Esophagus muscularis mucosa (tissue), 4 donors: ENCODE data around the gene RBM28. TPM values are rescaled to one million over a fixed set of nuclear protein-coding genes. Genes with fewer than 3 reads are reported as not detected.

Source experiments
- DNase-seq: peaks from one replicate; pipeline ENCODE4 v3.0.0-alpha.2; 2017; ENCODE audit errors: extremely low spot score
- H3K27ac ChIP-seq, 4 donors: fragments of 200-600 bp; sonication (generic); replicated peaks in 1 of 4; 1 replicate in 3 of 4; 2 replicates in 1 of 4; pipeline ENCODE4 v1.5.1; 2016 to 2019; ENCODE audit warnings: mild to moderate bottlenecking in 1 of 4
- H3K27me3 ChIP-seq, 4 donors: fragments of 200-600 bp; sonication (generic); one replicate each; pipeline versions ENCODE4 v1.5.1 to v1.6.0; 2016 to 2019
- H3K36me3 ChIP-seq, 4 donors: fragments of 200-600 bp; sonication (generic); one replicate each; pipeline ENCODE4 v1.5.1; 2016 to 2019
- H3K4me1 ChIP-seq, 4 donors: fragments of 200-600 bp; sonication (generic); one replicate each; pipeline ENCODE4 v1.5.1; 2016 to 2019
- H3K4me3 ChIP-seq, 4 donors: fragments of 200-600 bp; sonication (generic); 1 replicate in 2 of 4; 2 replicates in 2 of 4; pipeline ENCODE4 v1.5.1; 2016 to 2019; ENCODE audit warnings: mild to moderate bottlenecking in 4 of 4, moderate library complexity in 1 of 4
- H3K9me3 ChIP-seq, 4 donors: fragments of 200-600 bp; sonication (generic); 1 replicate in 3 of 4; 2 replicates in 1 of 4; pipeline ENCODE4 v1.5.1; 2016 to 2019
- EP300 ChIP-seq: sonication (generic); formaldehyde crosslinking; IDR thresholded peaks from one replicate; pipeline ENCODE4 v1.6.1; 2017; ENCODE audit warnings: antibody characterized with exemption
- POLR2A ChIP-seq: fragments of 450-650 bp; IDR thresholded peaks from one replicate; pipeline ENCODE4 v1.6.1; 2017; ENCODE audit warnings: antibody characterized with exemption, moderate library complexity, mild to moderate bottlenecking, low read depth
- POLR2AphosphoS5 ChIP-seq, 2 donors: sonication (generic); formaldehyde crosslinking; IDR thresholded peaks; one replicate each; pipeline ENCODE4 v1.6.1; 2017; ENCODE audit warnings: antibody characterized with exemption in 2 of 2
- WGBS: methylation state at CpG from one replicate; pipeline ENCODE4 v1.1.5; 2018; 5-methylcytosine and 5-hydroxymethylcytosine counted together
- intact Hi-C: fragments of 100-400 bp; cut with DNase I; formaldehyde crosslinking; loops from one replicate; pipeline ENCODE4 v1.15.1; 2023
- total RNA-seq, 4 donors: library from RNA; depleted of rRNA; stranded (reverse); fragments of >200 nt; gene quantifications; one replicate each; pipeline versions ENCODE4 v1.1.0 to v1.2.1, GENCODE V29; 2016
- TF ChIP-seq, protein P1 (sequence below), 3 experiments: fragments of 200-600 bp in 2 of 3; fragments of 450-650 bp in 1 of 3; sonication (generic) in 2 of 3; IDR thresholded peaks; one replicate each; pipeline ENCODE4 v1.5.1; 2017 to 2019; ENCODE audit warnings: antibody characterized with exemption in 3 of 3, mild to moderate bottlenecking in 2 of 3, moderate library complexity in 1 of 3

The RBM28 gene, protein sequence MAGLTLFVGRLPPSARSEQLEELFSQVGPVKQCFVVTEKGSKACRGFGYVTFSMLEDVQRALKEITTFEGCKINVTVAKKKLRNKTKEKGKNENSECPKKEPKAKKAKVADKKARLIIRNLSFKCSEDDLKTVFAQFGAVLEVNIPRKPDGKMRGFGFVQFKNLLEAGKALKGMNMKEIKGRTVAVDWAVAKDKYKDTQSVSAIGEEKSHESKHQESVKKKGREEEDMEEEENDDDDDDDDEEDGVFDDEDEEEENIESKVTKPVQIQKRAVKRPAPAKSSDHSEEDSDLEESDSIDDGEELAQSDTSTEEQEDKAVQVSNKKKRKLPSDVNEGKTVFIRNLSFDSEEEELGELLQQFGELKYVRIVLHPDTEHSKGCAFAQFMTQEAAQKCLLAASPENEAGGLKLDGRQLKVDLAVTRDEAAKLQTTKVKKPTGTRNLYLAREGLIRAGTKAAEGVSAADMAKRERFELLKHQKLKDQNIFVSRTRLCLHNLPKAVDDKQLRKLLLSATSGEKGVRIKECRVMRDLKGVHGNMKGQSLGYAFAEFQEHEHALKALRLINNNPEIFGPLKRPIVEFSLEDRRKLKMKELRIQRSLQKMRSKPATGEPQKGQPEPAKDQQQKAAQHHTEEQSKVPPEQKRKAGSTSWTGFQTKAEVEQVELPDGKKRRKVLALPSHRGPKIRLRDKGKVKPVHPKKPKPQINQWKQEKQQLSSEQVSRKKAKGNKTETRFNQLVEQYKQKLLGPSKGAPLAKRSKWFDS
- 10 to 100 TPM; 13.3 to 16.6 (median 15.0) TPM for total RNA-seq

DNA sequence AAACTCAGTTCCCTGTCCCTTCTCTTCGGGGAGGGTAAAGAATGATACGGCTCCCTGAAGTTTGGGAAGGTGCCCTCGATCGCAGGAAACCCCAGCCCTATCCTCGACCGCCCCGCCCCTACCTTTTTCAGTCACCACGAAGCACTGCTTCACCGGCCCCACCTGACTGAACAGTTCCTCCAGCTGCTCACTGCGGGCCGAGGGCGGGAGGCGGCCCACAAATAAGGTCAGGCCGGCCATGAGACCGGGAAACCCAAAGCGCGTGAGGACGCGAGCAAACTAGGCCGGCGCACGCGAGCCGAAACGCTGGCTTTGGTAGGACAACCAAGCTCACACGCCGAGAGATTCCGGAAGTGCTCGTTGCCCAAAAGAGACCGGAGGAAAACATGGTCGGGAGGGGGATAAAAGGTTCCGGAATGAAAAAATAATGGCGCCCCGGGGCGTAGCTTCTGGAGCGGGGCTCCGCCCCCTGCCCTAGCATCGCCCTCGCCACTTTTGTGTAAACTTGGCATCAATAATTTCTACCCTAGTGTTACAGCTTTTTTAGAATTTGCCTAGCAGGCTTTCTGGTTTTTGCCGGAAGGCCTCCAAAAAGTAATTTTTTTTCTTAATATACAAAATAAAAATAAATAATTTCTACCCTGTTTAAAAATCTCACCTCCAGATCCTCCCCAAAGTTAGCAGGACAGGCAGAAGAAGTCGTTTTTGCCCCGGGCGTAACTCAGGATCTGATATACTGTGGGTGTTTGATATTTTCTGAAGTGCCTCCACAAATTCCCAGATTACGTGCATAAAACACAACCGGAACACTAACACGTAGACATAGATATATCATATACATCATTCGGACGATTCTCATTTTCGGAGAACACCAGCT, at the start of gene RBM28:
Gene RBM28, minus strand, starts transcription at position 355 of the 877 bp plus-strand sequence. Its CDS starts 115 bp downstream, at position 240.
- peak within 1 kb of the TSS; percentile 63 to 78 (median 72) for H3K4me3 ChIP-seq
- H3K27ac ChIP-seq, result peak within 1 kb of the TSS; percentile 75 to 83 (median 79)
- intact Hi-C loops, result no loop called here
- H3K4me1 ChIP-seq, result peaks cover 25 to 31% (median 25%) of the 10 kb centered on the region in 4 donors
- H3K36me3 ChIP-seq, result peaks cover 5 to 10% (median 8%) of the 10 kb centered on the region in 4 donors
- no peaks in the 10 kb centered on the region for H3K27me3 ChIP-seq
- peak; percentile 97 for DNase-seq
- WGBS, result 16% methylated on average over 36 of the region's 49 CpGs
- H3K9me3 ChIP-seq, result no peaks in the 10 kb centered on the region
- TF ChIP-seq POLR2A, result no peak
- TF ChIP-seq POLR2AphosphoS5 (IDR thresholded peaks at IDR 0.05), result peak; percentile 87 to 92
- TF ChIP-seq, protein P1, sequence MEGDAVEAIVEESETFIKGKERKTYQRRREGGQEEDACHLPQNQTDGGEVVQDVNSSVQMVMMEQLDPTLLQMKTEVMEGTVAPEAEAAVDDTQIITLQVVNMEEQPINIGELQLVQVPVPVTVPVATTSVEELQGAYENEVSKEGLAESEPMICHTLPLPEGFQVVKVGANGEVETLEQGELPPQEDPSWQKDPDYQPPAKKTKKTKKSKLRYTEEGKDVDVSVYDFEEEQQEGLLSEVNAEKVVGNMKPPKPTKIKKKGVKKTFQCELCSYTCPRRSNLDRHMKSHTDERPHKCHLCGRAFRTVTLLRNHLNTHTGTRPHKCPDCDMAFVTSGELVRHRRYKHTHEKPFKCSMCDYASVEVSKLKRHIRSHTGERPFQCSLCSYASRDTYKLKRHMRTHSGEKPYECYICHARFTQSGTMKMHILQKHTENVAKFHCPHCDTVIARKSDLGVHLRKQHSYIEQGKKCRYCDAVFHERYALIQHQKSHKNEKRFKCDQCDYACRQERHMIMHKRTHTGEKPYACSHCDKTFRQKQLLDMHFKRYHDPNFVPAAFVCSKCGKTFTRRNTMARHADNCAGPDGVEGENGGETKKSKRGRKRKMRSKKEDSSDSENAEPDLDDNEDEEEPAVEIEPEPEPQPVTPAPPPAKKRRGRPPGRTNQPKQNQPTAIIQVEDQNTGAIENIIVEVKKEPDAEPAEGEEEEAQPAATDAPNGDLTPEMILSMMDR (IDR thresholded peaks at IDR 0.05), result peak in 2 of 3 experiments; percentile 4 to 19

DNA sequence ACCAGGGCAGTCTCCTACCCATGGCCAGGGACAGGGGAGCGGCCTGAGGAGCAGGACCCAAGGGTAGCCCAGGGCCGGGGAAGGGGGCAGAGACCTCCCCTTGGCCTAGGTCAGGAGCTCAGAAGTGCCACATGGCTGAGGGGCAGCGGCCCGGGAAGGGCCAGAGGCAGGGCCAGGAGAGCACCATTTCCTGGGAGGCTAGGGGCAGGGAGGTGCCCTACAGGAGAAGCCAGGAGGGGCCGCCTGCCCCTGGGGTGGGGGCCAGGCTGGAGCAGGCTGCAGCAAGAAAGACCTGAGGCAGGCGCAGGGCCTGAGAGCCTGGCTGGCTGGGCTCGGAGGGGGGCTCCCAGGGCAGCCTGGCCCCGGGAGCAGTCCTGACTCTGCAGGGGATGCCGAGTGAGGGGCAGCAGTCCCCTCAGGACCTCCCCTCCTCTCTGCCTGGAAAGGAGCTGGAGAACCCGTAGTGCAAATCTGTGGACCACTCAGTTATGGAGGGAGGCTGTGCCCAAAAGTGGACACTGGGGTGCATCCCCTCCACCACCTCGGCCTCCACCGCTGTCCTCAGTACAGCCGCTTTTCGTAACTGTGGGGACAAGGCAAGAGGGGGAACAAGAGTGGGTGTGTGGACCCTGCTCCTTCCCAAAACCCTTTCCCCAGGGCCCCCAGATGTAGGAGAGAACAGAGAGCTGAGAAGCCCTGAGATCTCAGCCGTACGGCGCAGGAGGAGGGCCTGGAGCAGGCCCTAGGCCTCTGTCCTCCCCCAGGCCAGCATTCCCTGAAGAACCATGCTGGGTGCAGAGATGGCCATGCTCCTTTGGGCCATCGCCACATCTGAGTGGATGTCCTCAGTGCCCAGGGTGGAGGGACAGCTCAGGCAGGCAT, 49.0 kb upstream of the RBM28 start:
- Histone ChIP-seq H3K36me3 (peaks cover 22 to 64% (median 62%) of the 10 kb centered on the region in 4 donors), H3K27ac (no peak overlapping the region), H3K4me3 (no peak overlapping the region), H3K4me1 (peaks cover 0 to 5% (median 3%) of the 10 kb centered on the region in 4 donors), H3K9me3 (no peaks in the 10 kb centered on the region), H3K27me3 (peaks cover 0 to 6% (median 0%) of the 10 kb centered on the region in 4 donors)
- intact Hi-C loops, result no loop called here
- no peak for TF ChIP-seq EP300
- TF ChIP-seq, protein P1 (IDR thresholded peaks at IDR 0.05), result no peak
- TF ChIP-seq POLR2A, result no peak
- no peak for TF ChIP-seq POLR2AphosphoS5 (IDR thresholded peaks at IDR 0.05)
- DNase-seq, result no peak
- WGBS, result 92% methylated on average over 12 of the region's 18 CpGs

DNA sequence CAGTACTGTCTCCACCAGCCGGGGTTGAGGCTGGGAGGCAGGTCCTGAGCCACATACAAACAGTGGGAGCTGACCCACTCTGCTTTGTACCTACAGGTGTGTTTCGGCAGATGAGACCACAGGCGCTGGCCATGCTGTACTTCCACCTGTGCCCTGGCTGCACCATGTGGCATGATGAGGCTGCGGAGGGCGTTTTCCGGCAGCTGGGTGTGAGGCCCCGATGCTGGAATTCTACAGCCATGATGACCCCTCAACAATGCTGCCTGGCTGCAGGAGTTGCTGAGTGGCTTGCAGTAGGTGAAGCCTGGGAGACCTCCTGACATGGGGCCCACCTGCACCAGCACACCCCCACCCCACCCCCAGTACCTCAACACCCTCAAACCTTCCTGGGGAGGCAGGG, 48.1 kb upstream of the RBM28 start:
- WGBS, result 96% methylated on average over 7 of the region's 7 CpGs
- intact Hi-C loops, result no loop called here

More for the DNA sequence above, 48.1 kb upstream of the RBM28 start:
- Histone ChIP-seq H3K4me1 (peaks cover 5 to 13% (median 10%) of the 10 kb centered on the region in 4 donors), H3K4me3 (no peak overlapping the region), H3K27ac (no peak overlapping the region), H3K9me3 (no peaks in the 10 kb centered on the region), H3K27me3 (peaks cover 0 to 6% (median 0%) of the 10 kb centered on the region in 4 donors), H3K36me3 (peaks cover 22 to 55% (median 54%) of the 10 kb centered on the region in 4 donors)
- no peak for DNase-seq
- TF ChIP-seq, protein P1 (IDR thresholded peaks at IDR 0.05), result no peak
- TF ChIP-seq EP300 (no peak), POLR2A (no peak), POLR2AphosphoS5 (IDR thresholded peaks at IDR 0.05) (no peak)
